HepG2 (cell line): Measurements from ENCODE around the gene PRDX6. TPM values are rescaled to one million over a fixed set of nuclear protein-coding genes. Genes with fewer than 3 reads are reported as not detected.

Experiments
- KMT2A ChIP-seq: sonication (generic); formaldehyde crosslinking; IDR thresholded peaks from 2 replicates; pipeline ENCODE4 v1.4.0; 2020; ENCODE audit warnings: missing genetic modification reagents
- MIER3 ChIP-seq: IDR thresholded peaks from 2 replicates; pipeline ENCODE4 v1.6.1; 2016; ENCODE audit warnings: missing compliant biosample characterization, borderline replicate concordance
- MTA3 ChIP-seq: sonication (generic); formaldehyde crosslinking; IDR thresholded peaks from 2 replicates; pipeline ENCODE4 v1.4.0; 2020; ENCODE audit warnings: missing genetic modification reagents
- MXD4 ChIP-seq: IDR thresholded peaks from 2 replicates; pipeline ENCODE4 v1.6.1; 2016; ENCODE audit warnings: mild to moderate bottlenecking, missing biosample characterization, missing genetic modification reagents
- ZHX1 ChIP-seq: sonication (generic); formaldehyde crosslinking; IDR thresholded peaks from 2 replicates; pipeline ENCODE4 v1.8.1; 2022; ENCODE audit warnings: low read depth, mild to moderate bottlenecking, missing genetic modification reagents
- ZNF710 ChIP-seq: sonication (generic); formaldehyde crosslinking; IDR thresholded peaks from 2 replicates; pipeline ENCODE4 v1.5.0; 2020; ENCODE audit warnings: mild to moderate bottlenecking, missing genetic modification reagents, borderline replicate concordance
- polyA plus RNA-seq, 8 experiments: library from polyadenylated mRNA; depleted of rRNA in 3 of 8; stranded (reverse) in 7 of 8; unstranded in 1 of 8; fragments of >200 nt; fragmentation: Illumina TruSeq in 4 of 8; extraction: Trizol in 4 of 8; gene quantifications; 2 replicates each; pipeline versions ENCODE4 v1.2.1 to v1.2.3, GENCODE V29; 2011 to 2016; ENCODE audit warnings: low read depth in 4 of 8, missing spikeins in 1 of 8, mixed read lengths in 1 of 8; ENCODE audit not compliant: insufficient read depth in 1 of 8
- total RNA-seq, 5 experiments: library from RNA; depleted of rRNA; stranded (reverse); fragments of >200 nt; fragmentation: Illumina TruSeq; extraction: Trizol; gene quantifications; 2 replicates each; pipeline ENCODE4 v1.2.3, GENCODE V29; 2016; ENCODE audit warnings: low read depth in 1 of 5
- TF ChIP-seq, protein P1 (sequence below): IDR thresholded peaks from 2 replicates; pipeline ENCODE4 v1.6.1; 2016; ENCODE audit warnings: missing compliant biosample characterization, missing genetic modification reagents, borderline replicate concordance

Gene PRDX6
- total and polyA plus RNA-seq, 2 of the 13 experiments (the other 11 are each of a cell fraction or from before 2014, with no cell fraction given) = 224 to 309 TPM

GRCh38 chr1:173454966-173455524, 22.1 kb upstream of the PRDX6 start (continued):
- TF ChIP-seq ZNF710 (CRISPR knock-in tag) (no peak), ZHX1 (CRISPR knock-in tag) (no peak), MXD4 (CRISPR knock-in tag) (no peak), MIER3 (no peak), MTA3 (no peak), KMT2A (CRISPR knock-in tag) (no peak)
- TF ChIP-seq, protein P1, sequence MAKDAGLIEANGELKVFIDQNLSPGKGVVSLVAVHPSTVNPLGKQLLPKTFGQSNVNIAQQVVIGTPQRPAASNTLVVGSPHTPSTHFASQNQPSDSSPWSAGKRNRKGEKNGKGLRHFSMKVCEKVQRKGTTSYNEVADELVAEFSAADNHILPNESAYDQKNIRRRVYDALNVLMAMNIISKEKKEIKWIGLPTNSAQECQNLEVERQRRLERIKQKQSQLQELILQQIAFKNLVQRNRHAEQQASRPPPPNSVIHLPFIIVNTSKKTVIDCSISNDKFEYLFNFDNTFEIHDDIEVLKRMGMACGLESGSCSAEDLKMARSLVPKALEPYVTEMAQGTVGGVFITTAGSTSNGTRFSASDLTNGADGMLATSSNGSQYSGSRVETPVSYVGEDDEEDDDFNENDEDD (CRISPR knock-in tag) = no peak
